ENCODE results near the gene TSC1.
A peak's percentile ranks its signal among the peaks of the same experiment; 100 is the strongest.

TSC1 gene

DNA sequence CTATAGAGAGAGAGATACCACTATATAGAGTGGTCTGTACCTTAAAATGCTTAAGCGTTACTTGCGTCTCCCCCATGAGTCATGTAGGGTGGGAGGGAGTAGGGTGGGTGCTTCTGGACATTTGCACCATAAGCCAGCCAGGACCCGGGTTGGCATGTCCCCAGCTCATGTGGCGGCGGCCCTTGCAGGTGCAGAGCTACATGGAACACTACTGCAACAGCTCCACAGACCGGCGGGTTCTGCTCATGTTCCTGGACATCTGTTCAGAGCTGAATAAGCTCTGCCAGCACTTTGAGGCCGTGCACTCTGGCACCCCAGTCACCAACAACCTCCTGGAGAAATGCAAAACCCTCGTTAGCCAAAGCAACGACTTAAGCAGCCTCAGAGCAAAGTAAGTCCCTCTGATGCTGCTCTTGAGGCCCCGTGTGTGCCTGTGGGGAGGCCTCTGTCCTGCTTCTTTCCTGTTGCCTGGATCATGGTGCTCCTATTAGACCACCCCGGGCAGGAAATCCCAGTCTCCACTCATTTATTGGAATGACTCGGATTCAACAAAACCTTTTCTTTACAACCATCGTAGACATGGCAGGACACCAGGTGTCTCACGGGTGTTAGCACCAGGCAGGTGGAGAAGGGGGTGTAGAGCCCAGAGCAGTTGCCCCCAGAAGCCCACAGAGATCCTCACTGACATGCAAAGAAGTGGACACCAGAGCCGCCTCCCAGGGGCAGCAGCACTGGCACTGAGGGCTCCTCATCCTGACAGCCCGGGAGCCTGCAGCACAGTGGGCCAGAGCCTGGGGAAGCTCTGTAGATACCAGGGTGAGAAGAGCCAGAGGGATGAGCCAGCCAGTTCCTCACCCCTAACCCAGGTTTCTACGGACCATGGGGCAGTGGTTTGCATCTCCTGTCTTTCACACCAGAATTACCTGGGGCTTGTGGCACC, 57.0 kb downstream of the TSC1 start:
- DNase-seq (ENCODE audit: low spot score) = no peak

- no peak for DNase-seq (ENCODE audit: low spot score)
These were observed 58.1 kb downstream of the TSC1 start for GRCh38 chr9:132886334-132886725.

- no peak for DNase-seq (ENCODE audit: low spot score)
These were observed 58.6 kb downstream of the TSC1 start for GRCh38 chr9:132885720-132886333.

- no peak for DNase-seq (ENCODE audit: low spot score)
These were observed 60.8 kb downstream of the TSC1 start for GRCh38 chr9:132883349-132884294.

GRCh38 chr9:132882616-132883015, 61.8 kb downstream of the TSC1 start:
- DNase-seq (ENCODE audit: low spot score) = no peak

- no peak for DNase-seq (ENCODE audit: low spot score)
These were observed 62.6 kb downstream of the TSC1 start for GRCh38 chr9:132881826-132882225.

DNA sequence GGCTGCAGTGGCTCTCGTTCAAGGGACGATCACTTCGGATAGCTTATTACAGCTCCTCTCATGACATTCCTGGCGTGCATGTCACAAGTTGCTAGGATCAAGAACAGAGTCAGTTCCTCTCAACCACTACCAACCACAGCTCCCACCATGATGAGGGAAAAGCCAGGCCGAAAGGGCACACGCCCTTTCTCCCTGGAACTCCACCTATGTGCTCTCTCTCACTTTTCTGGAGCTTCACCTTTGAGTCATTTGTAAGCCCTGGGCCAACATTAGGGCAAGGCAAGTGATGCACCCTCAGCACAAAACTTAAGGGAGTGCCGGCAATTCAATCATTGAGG, 64.1 kb downstream of the TSC1 start:
- no peak for DNase-seq (ENCODE audit: low spot score)

GRCh38 chr9:132879457-132880323, 64.7 kb downstream of the TSC1 start:
- DNase-seq (ENCODE audit: low spot score) = no peak

DNA sequence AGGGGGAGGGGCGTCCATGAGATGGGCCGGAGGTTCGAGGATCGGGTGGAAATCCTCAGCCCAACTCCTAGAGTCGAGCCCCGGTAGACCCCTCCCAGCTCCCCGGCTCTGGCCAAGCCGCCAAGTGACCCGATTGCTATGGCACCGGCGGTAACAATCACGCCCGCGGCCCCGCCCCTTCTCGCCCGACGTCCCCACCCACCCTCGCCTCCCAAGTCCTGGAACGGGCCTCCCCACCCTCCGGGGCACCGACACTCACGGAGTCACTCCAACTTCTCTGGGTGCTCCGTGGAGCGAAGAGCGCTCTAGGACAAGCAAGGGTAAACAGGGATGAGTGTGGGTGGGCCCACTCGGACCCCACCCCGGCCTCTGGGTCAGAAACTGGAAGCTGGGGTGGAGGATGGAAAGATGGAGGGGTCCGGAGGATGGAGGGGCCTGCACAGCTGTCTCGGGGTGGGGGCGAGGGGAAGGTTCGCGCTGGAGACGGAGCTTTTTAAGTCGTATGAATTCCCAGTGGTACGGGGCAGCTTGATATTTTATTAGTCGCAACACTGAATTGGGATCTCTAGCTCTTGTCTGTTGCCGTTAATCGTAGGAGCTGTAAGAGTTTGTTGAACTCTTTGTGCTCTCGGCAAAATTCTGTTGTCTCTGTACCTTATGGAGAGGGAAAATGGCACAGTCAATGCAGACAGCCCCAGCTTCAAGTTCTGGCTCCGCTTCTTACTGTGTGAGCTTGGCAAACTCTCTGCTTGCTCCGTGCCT, 65.5 kb downstream of the TSC1 start, which contains the start of gene SPACA9:
Gene SPACA9 (plus strand): TSS at position 204 of the 762 bp plus-strand sequence. CDS start 5,050 bp downstream, outside the sequence.
- DNase-seq (ENCODE audit: low spot score) = peak; percentile 39

- peak; percentile 83 for DNase-seq (ENCODE audit: low spot score)
These were observed 66.4 kb downstream of the TSC1 start, which contains the start of gene AK8 for GRCh38 chr9:132877824-132878694. Gene AK8, minus strand, starts transcription at chr9:132878284. Its CDS starts 29 bp downstream, at chr9:132878255.

- DNase-seq (ENCODE audit: low spot score) = no peak
These were observed 67.0 kb downstream of the TSC1 start for GRCh38 chr9:132877458-132877823.

DNA sequence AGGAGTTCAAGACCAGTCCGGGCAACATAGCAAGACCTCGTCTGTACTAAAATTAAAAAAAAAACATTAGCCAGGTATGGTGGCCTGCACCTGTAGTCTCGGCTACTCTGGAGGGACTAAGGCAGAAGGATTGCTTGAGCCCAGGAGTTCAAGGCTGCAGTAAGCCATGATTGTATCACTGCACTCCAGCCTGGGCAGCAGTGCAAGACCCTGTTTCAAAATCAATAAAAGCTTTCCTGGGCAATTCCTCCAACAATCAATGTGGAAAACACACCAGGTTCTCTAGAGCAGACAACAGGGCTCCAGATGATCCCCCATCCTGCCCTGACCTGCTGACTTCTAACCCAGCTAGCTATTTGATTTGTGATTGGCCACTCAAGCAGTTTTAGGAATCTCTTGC, 67.6 kb downstream of the TSC1 start:
- no peak for DNase-seq (ENCODE audit: low spot score)

- DNase-seq (ENCODE audit: low spot score) = no peak
These were observed 69.3 kb downstream of the TSC1 start for GRCh38 chr9:132875159-132875558.

- no peak for DNase-seq (ENCODE audit: low spot score)
These were observed 71.0 kb downstream of the TSC1 start for GRCh38 chr9:132873403-132873802.

DNA sequence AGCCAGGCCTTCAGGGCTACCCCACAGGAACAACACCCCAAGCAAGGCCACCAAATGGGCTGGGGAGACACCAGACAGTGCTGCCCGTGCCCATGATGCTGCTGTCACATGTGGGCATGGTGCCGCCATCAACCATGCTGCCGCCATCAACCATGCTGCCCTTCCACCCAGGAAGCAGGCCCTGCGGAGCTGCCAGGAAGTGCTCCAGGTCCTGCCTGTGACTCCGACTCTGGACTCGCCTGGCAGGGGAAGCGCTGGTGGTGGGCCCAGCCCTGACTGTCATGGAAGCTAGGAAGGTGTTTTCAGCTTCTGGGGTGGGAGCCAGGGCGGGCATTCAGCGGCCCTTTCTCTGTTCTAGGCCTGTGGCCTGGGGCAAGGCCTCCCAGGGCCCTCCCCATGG, 75.2 kb downstream of the TSC1 start:
- no peak for DNase-seq (ENCODE audit: low spot score)

GRCh38 chr9:132866898-132867297, 77.5 kb downstream of the TSC1 start:
- no peak for DNase-seq (ENCODE audit: low spot score)

DNA sequence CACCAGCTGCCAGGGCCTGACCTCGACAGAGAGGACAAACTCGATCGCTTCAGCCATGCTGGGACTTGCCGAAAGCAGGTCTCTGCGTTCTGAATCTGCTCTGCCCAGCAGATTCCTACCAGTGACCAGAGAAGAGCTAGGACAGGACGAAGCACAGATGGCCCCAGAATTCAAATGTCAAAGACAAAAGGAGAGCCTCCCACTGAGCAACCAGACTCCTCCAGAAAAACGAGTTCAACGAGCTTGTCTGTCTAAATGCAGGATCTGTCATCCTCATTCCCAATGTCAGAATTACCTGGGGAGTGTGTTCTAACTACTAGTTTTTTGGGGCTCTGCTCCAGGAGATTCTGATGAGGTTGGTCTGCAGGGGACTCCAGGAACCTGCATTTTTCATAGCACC, 79.7 kb downstream of the TSC1 start:
- no peak for DNase-seq (ENCODE audit: low spot score)

- DNase-seq (ENCODE audit: low spot score) = no peak
These were observed 80.1 kb downstream of the TSC1 start for GRCh38 chr9:132864277-132864676.

DNA sequence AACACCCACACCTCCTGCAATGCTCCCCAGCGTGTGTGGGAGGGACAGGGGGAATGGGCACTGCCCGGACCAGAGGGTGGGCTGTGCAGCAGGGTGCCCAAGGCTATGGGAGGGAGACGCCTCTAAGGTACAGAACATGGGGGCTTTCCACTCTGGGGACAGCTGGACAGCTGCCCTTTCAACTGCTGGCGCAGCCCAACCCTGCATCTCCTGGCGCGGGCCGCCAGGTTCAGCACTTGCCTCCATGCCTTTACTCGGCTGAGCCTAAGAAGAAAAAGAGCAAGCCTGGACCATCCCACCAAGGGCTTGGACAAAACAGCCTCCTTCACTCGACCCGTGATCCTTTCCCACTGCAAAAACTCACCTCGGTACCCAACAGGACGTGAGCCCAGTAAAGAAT, 81.3 kb downstream of the TSC1 start:
- no peak for DNase-seq (ENCODE audit: low spot score)

- no peak for DNase-seq (ENCODE audit: low spot score)
These were observed 81.9 kb downstream of the TSC1 start for GRCh38 chr9:132862533-132862932.

All from hematopoietic multipotent progenitor cell treated with erythropoietin and hydrocortisone succinate and interleukin-3 and kit ligand, for 17 days (in vitro differentiated cells).